Lower lobe of right lung (tissue), 2 donors: Measurements from ENCODE around the gene HYPK. TPM values are rescaled to one million over a fixed set of nuclear protein-coding genes. Genes with fewer than 3 reads are reported as not detected.
A peak's percentile ranks its signal among the peaks of the same experiment; 100 is the strongest.

Experiments used
- ATAC-seq, 2 donors: fragments of 200-7000 bp; cut with Tn5 transposase; one replicate each; pipeline ENCODE4 v1.9.1; 2020 to 2022; ENCODE audit warnings: mild to moderate bottlenecking in 2 of 2, moderate library complexity in 2 of 2
- DNase-seq: peaks from one replicate; pipeline ENCODE4 v3.0.0-alpha.2; 2020
- H3K27ac ChIP-seq: fragments of 200-600 bp; one replicate; pipeline ENCODE4 v1.8.0; 2022
- H3K27me3 ChIP-seq: fragments of 200-600 bp; one replicate; pipeline ENCODE4 v1.8.0; 2022; ENCODE audit warnings: low read depth
- H3K36me3 ChIP-seq: fragments of 200-600 bp; one replicate; pipeline ENCODE4 v1.8.0; 2022; ENCODE audit warnings: mild to moderate bottlenecking
- H3K4me1 ChIP-seq: fragments of 200-600 bp; one replicate; pipeline ENCODE4 v1.8.0; 2022
- H3K4me3 ChIP-seq: fragments of 200-600 bp; one replicate; pipeline ENCODE4 v1.8.0; 2022; ENCODE audit warnings: mild to moderate bottlenecking
- H3K9me3 ChIP-seq: fragments of 200-600 bp; one replicate; pipeline ENCODE4 v1.8.0; 2022
- intact Hi-C: fragments of 100-400 bp; cut with DNase I; formaldehyde crosslinking; loops from one replicate; pipeline ENCODE4 v1.11.0; 2022
- long read RNA-seq: library from polyadenylated mRNA; unstranded; transcript quantifications from one replicate; pipeline ENCODE4 v2.0.0, GENCODE V29; 2021
- total RNA-seq: library from RNA; stranded (reverse); fragmentation: NEBNext Ultra II Directional; extraction: Animal tissue kit (Norgen Biotek cat#: 25700); gene quantifications from one replicate; pipeline ENCODE4 v1.2.1, GENCODE V29; 2021
- TF ChIP-seq, protein P1 (sequence below): fragments of 200-600 bp; IDR thresholded peaks from one replicate; pipeline ENCODE4 v1.8.0; 2022; ENCODE audit warnings: antibody characterized with exemption, mild to moderate bottlenecking
- donor health status: DM: no; HTN: yes; CAD: no; lungs with severe emphysema.

The HYPK gene, protein sequence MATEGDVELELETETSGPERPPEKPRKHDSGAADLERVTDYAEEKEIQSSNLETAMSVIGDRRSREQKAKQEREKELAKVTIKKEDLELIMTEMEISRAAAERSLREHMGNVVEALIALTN
- 13.2 TPM for total RNA-seq
- long read RNA-seq, transcript HYPK-202 (4 exons, 1,051 nt), result major isoform, 58 of 61 reads
- long read RNA-seq, partial matches to known transcripts, result 0 of 61 reads
- long read RNA-seq, other reads (novel, unspliced or antisense), result 3 of 61 reads

DNA sequence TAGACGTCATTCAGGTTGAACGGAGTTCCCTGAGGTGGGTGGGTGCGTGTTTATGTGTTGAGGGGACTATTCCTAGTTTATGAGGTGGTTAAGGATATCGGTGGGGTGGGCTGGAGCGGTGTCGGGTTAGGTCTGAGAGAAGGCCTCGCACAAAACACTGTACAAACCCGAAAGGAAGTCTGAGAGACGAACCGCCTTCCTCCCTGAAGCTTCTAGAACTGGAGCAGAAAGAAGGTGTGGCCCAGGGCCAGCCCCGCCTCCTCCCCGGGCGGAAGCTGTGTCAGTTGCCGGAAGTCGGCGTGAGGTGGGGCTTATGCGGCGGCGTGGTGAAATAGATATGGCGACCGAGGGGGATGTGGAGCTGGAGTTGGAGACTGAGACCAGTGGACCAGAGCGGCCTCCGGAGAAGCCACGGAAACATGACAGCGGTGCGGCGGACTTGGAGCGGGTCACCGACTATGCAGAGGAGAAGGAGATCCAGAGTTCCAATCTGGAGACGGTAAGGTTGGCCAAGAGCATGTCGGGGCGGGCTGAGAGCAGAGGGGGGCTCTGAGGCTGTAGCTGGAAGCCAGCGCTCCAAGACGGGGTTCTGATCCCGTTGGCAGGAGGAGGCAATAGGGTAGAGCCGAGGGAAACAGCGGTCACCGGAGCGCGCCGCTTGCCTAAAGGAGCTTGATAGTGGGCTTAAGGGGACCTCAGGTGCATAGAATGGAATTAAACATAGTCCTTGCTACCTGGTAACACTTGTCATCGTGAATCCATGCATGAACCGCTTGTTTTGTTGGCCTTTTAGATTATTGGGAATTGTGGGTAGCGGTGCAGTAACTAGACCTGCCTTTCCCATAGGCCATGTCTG is at the start of gene HYPK:
Gene HYPK, plus strand, starts transcription at position 314 of the 856 bp plus-strand sequence. Its CDS starts 24 bp downstream, at position 338.
- Histone ChIP-seq H3K4me3 (peak within 1 kb of the TSS; percentile 95), H3K27ac (peak within 1 kb of the TSS; percentile 90), H3K9me3 (no peaks in the 10 kb centered on the region), H3K4me1 (peaks cover 41% of the 10 kb centered on the region), H3K36me3 (peaks cover 71% of the 10 kb centered on the region), H3K27me3 (no peaks in the 10 kb centered on the region)
- ATAC-seq (peak; percentile 96), DNase-seq (peak; percentile 95)
- TF ChIP-seq, protein P1, sequence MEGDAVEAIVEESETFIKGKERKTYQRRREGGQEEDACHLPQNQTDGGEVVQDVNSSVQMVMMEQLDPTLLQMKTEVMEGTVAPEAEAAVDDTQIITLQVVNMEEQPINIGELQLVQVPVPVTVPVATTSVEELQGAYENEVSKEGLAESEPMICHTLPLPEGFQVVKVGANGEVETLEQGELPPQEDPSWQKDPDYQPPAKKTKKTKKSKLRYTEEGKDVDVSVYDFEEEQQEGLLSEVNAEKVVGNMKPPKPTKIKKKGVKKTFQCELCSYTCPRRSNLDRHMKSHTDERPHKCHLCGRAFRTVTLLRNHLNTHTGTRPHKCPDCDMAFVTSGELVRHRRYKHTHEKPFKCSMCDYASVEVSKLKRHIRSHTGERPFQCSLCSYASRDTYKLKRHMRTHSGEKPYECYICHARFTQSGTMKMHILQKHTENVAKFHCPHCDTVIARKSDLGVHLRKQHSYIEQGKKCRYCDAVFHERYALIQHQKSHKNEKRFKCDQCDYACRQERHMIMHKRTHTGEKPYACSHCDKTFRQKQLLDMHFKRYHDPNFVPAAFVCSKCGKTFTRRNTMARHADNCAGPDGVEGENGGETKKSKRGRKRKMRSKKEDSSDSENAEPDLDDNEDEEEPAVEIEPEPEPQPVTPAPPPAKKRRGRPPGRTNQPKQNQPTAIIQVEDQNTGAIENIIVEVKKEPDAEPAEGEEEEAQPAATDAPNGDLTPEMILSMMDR, result no peak
- intact Hi-C loops, result no loop called here

DNA sequence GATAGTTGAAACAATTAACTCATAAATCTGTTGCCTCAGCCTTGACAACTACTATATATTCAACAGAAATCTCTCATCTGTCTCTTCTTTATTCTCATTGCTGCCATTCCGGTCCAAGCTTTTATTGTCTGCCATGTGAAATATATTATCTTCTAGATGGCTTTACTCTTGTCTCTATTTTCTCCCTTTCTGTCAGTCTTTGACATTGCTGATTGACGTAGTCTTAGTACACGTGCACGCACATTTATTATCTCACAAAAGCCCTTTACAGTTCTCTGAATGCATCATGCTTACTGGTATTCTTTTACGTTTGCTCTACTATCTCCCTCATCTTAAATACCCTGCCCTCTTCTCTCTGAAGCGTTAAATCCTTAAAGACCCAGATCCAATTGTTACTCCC is 48.5 kb upstream of the HYPK start:
- ATAC-seq, result no peak
- no peak overlapping the region for H3K27ac ChIP-seq
- H3K9me3 ChIP-seq, result no peaks in the 10 kb centered on the region
- no peak overlapping the region for H3K4me3 ChIP-seq
- H3K27me3 ChIP-seq, result no peaks in the 10 kb centered on the region
- no peak for DNase-seq
- TF ChIP-seq, protein P1, result no peak
- intact Hi-C loops, result no loop called here
- peaks cover 54% of the 10 kb centered on the region for H3K36me3 ChIP-seq
- H3K4me1 ChIP-seq, result peaks cover 54% of the 10 kb centered on the region

DNA sequence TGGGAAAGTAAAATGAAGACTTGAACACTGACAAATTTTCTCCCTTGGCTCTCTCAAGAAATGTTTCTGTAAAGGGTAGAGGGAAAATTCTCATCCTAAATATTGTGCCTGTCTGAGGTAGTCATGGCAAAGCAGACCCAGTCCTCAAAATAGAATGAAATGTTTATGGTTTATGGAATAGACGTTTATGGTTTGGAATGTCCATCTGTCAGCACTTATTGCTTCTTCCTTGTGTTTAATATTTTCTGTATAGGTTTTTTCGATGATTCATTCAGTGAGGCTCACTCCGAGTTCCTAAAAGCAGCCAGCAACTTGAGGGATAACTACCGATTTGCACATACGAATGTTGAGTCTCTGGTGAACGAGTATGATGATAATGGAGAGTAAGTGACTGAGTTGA is 37.6 kb upstream of the HYPK start:
- DNase-seq (no peak), ATAC-seq (no peak)
- TF ChIP-seq, protein P1, result no peak
- H3K4me1 ChIP-seq, result no peaks in the 10 kb centered on the region
- no peaks in the 10 kb centered on the region for H3K27me3 ChIP-seq
- H3K9me3 ChIP-seq, result no peaks in the 10 kb centered on the region
- H3K27ac ChIP-seq, result no peak overlapping the region
- intact Hi-C loops, result no loop called here
- H3K4me3 ChIP-seq, result no peak overlapping the region
- H3K36me3 ChIP-seq, result peaks cover 100% of the 10 kb centered on the region

DNA sequence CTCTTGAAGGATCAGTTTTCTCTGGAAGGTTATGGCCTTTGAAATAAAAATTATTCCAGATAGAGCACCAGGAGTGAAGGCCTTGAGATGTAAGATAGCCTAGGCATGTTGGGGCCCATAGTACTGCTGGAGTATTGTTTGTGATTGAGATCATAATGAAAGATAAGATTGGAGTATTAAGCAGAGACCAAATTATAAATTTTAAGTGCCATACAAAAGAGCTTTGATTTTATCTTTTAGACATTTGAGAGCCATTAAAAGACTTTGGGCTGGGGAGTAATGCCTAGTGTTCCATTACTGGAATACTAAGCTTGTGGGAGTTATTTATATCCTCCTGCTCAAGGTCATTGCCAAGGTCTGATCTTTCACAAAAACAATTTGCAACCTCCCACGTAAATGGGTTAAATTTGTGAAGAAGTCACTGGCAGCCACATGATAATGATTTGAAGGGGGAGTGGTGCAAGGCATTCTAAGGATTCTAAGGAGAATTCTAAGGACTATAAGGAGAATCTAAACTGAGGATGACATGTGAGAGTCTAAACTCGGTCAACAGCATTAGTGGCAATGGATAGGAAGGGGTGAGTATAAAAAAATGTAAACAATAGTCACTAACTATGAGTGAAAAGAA is 36.5 kb upstream of the HYPK start:
- intact Hi-C loops, result no loop called here
- no peak overlapping the region for H3K4me3 ChIP-seq

More for the DNA sequence above, 36.5 kb upstream of the HYPK start:
- ATAC-seq (no peak), DNase-seq (no peak)
- H3K4me1 ChIP-seq, result no peaks in the 10 kb centered on the region
- H3K27ac ChIP-seq, result no peak overlapping the region
- H3K27me3 ChIP-seq, result no peaks in the 10 kb centered on the region
- H3K9me3 ChIP-seq, result no peaks in the 10 kb centered on the region
- peaks cover 100% of the 10 kb centered on the region for H3K36me3 ChIP-seq
- TF ChIP-seq, protein P1, result no peak
